A549 (cell line): ENCODE results near the gene GADD45B. TPM values are rescaled to one million over a fixed set of nuclear protein-coding genes. Genes with fewer than 3 reads are reported as not detected.

Source experiments
- ATAC-seq, 2 experiments: fragments of 200-7000 bp in 1 of 2; fragments of >200 bp in 1 of 2; cut with Nextera tagmentation in 1 of 2; cut with Tn5 transposase in 1 of 2; 3 replicates each; pipeline versions ENCODE4 v1.8.0 to v1.9.1; 2018 to 2020; ENCODE audit warnings: mild to moderate bottlenecking in 1 of 2, moderate library complexity in 1 of 2
- CTCF ChIA-PET: fragments of 300-600 bp; sonication (Branson Sonifier 250); formaldehyde crosslinking; extraction: SDS; loops from one replicate; lab custom pipeline; 2021; ENCODE audit warnings: antibody characterized with exemption, inconsistent platforms; lab: Yijun Ruan, JAX
- POLR2A ChIA-PET: fragments of 350-600 bp; formaldehyde crosslinking; extraction: SDS; loops from one replicate; lab custom pipeline; 2021; ENCODE audit warnings: antibody characterized with exemption, inconsistent platforms; lab: Yijun Ruan, JAX
- DNase-seq, 2 experiments: peaks; one replicate each; pipeline versions ENCODE4 v3.0.0 to v3.0.0-alpha.2; 2011 to 2016; ENCODE audit warnings: low read depth in 1 of 2, low spot score in 1 of 2
- FAIRE-seq: peaks from 2 replicates; lab custom pipeline; 2011; peaks lifted over from hg19 to GRCh38; lab: Jason Lieb, UNC
- H3K27ac ChIP-seq, 2 experiments: fragments of >200 bp; sonication (Bioruptor Twin); formaldehyde crosslinking; 3 replicates each; pipeline ENCODE4 v1.5.1; 2016 to 2017
- H3K4me1 ChIP-seq: fragments of >200 bp; sonication (Bioruptor Twin); formaldehyde crosslinking; 3 replicates; pipeline ENCODE4 v1.6.1; 2016
- H3K4me2 ChIP-seq: fragments of >200 bp; sonication (Bioruptor Twin); formaldehyde crosslinking; 3 replicates; pipeline ENCODE4 v1.6.1; 2016
- H3K4me3 ChIP-seq: fragments of >200 bp; sonication (Bioruptor Twin); formaldehyde crosslinking; 3 replicates; pipeline ENCODE4 v1.5.1; 2016
- H3K9me3 ChIP-seq: fragments of >200 bp; sonication (Bioruptor Twin); formaldehyde crosslinking; 3 replicates; pipeline ENCODE4 v1.6.1; 2016
- CBX2 ChIP-seq: fragments of 200-600 bp; sonication (generic); IDR thresholded peaks from 2 replicates; pipeline ENCODE4 v1.6.1; 2016; ENCODE audit warnings: low read depth, mild to moderate bottlenecking, borderline replicate concordance
- CEBPB ChIP-seq, 2 experiments: fragments of >200 bp in 1 of 2; sonication (Bioruptor Twin) in 1 of 2; formaldehyde crosslinking in 1 of 2; IDR thresholded peaks; 2 replicates each; pipeline ENCODE4 v1.6.1; 2012 to 2016
- CHD4 ChIP-seq: fragments of 200-600 bp; sonication (generic); IDR thresholded peaks from 2 replicates; pipeline ENCODE4 v1.6.1; 2016; ENCODE audit warnings: antibody characterized with exemption, mild to moderate bottlenecking, borderline replicate concordance
- EHF ChIP-seq: fragments of 250-450 bp; sonication (Bioruptor Pico); IDR thresholded peaks from 2 replicates; pipeline ENCODE4 v1.5.0; 2020; ENCODE audit warnings: mild to moderate bottlenecking
- FOSL2 ChIP-seq, 2 experiments: fragments of 450-650 bp in 1 of 2; fragments of >200 bp in 1 of 2; sonication (Bioruptor Twin) in 1 of 2; formaldehyde crosslinking; IDR thresholded peaks; 2 replicates each; pipeline versions ENCODE4 v1.5.0 to v1.6.1; 2016 to 2020; ENCODE audit warnings: mild to moderate bottlenecking in 1 of 2, moderate library complexity in 1 of 2
- FOXS1 ChIP-seq: fragments of 250-450 bp; sonication (Bioruptor Pico); IDR thresholded peaks from 2 replicates; pipeline ENCODE4 v1.5.0; 2020; ENCODE audit warnings: mild to moderate bottlenecking, moderate library complexity
- GATA3 ChIP-seq: IDR thresholded peaks from 2 replicates; pipeline ENCODE4 v1.6.1; 2012; ENCODE audit warnings: borderline replicate concordance
- HEYL ChIP-seq: fragments of 250-450 bp; sonication (Bioruptor Pico); IDR thresholded peaks from 2 replicates; pipeline ENCODE4 v1.8.0; 2021; ENCODE audit warnings: mild to moderate bottlenecking, moderate library complexity
- HOXB5 ChIP-seq: fragments of 250-450 bp; sonication (Bioruptor Pico); IDR thresholded peaks from 2 replicates; pipeline ENCODE4 v1.5.0; 2020; ENCODE audit warnings: mild to moderate bottlenecking, moderate library complexity
- JUN ChIP-seq, 2 experiments: fragments of >200 bp; sonication (Bioruptor Twin); formaldehyde crosslinking; IDR thresholded peaks; 2 replicates in 1 of 2; 3 replicates in 1 of 2; pipeline ENCODE4 v1.6.1; 2016 to 2017
- JUNB ChIP-seq: fragments of >200 bp; sonication (Bioruptor Twin); formaldehyde crosslinking; IDR thresholded peaks from 2 replicates; pipeline ENCODE4 v1.6.1; 2016
- KDM5A ChIP-seq: fragments of 200-600 bp; sonication (generic); IDR thresholded peaks from 2 replicates; pipeline ENCODE4 v1.6.1; 2016; ENCODE audit warnings: antibody characterized with exemption, mild to moderate bottlenecking
- MAZ ChIP-seq: fragments of 150-350 bp; IDR thresholded peaks from 2 replicates; pipeline ENCODE4 v1.6.1; 2014; ENCODE audit warnings: antibody characterized with exemption, low read depth, low read length, borderline replicate concordance
- MYC ChIP-seq: IDR thresholded peaks from 2 replicates; pipeline ENCODE4 v1.6.1; 2012; ENCODE audit warnings: mild to moderate bottlenecking, inconsistent platforms, low read length, improper control_type of control experiment, borderline replicate concordance
- NFE2L2 ChIP-seq: fragments of 150-350 bp; conservative IDR thresholded peaks from 2 replicates; pipeline ENCODE4 v1.6.1; 2014; ENCODE audit warnings: low read length
- NPAS2 ChIP-seq: fragments of 250-450 bp; sonication (Bioruptor Pico); IDR thresholded peaks from 2 replicates; pipeline ENCODE4 v1.8.0; 2022; ENCODE audit warnings: mild to moderate bottlenecking, moderate library complexity, borderline replicate concordance
- NR3C1 ChIP-seq: fragments of >200 bp; sonication (Bioruptor Twin); formaldehyde crosslinking; IDR thresholded peaks from 3 replicates; pipeline ENCODE4 v1.6.1; 2017
- POLR2AphosphoS2 ChIP-seq: conservative IDR thresholded peaks from 2 replicates; pipeline ENCODE4 v1.6.1; 2012; ENCODE audit warnings: low read length, improper control_type of control experiment, inconsistent platforms
- RARB ChIP-seq: fragments of 250-450 bp; sonication (Bioruptor Pico); IDR thresholded peaks from 2 replicates; pipeline ENCODE4 v1.8.0; 2021; ENCODE audit warnings: mild to moderate bottlenecking, moderate library complexity
- RFX5 ChIP-seq: fragments of 450-650 bp; IDR thresholded peaks from 2 replicates; pipeline ENCODE4 v1.7.1; 2014; ENCODE audit warnings: antibody characterized with exemption, mild to moderate bottlenecking, moderate library complexity
- RNF2 ChIP-seq: fragments of 200-600 bp; sonication (generic); IDR thresholded peaks from 2 replicates; pipeline ENCODE4 v1.6.1; 2016; ENCODE audit warnings: low read depth, mild to moderate bottlenecking, antibody characterized with exemption, moderate library complexity, borderline replicate concordance
- SREBF2 ChIP-seq: fragments of 450-650 bp; IDR thresholded peaks from 2 replicates; pipeline ENCODE4 v1.6.1; 2014; ENCODE audit warnings: mild to moderate bottlenecking, moderate library complexity
- TFCP2L1 ChIP-seq: fragments of 250-450 bp; sonication (Bioruptor Pico); IDR thresholded peaks from 2 replicates; pipeline ENCODE4 v1.5.0; 2021; ENCODE audit warnings: mild to moderate bottlenecking
- TP53 ChIP-seq: fragments of 250-450 bp; sonication (Bioruptor Pico); IDR thresholded peaks from 2 replicates; pipeline ENCODE4 v1.5.0; 2021; ENCODE audit warnings: mild to moderate bottlenecking, moderate library complexity
- ZSCAN20 ChIP-seq: fragments of 250-450 bp; sonication (Bioruptor Pico); IDR thresholded peaks from 2 replicates; pipeline ENCODE4 v1.8.0; 2022; ENCODE audit warnings: mild to moderate bottlenecking, moderate library complexity
- WGBS: methylation state at CpG from one replicate; pipeline ENCODE4 v1.1.6; 2017; ENCODE audit errors: missing lambda C conversion rate; 5-methylcytosine and 5-hydroxymethylcytosine counted together
- polyA plus RNA-seq, 4 experiments: library from polyadenylated mRNA; depleted of rRNA in 3 of 4; stranded (reverse); fragments of >200 nt; fragmentation: RNase III in 1 of 4; extraction: RNeasy Plus Mini Kit Qiagen cat#74134 plus additional on column Dnase treatment in 1 of 4; gene quantifications; 2 replicates in 3 of 4; 3 replicates in 1 of 4; pipeline ENCODE4 v1.2.3, GENCODE V29; 2011 to 2017
- TF ChIP-seq, protein P1 (sequence below): fragments of 250-450 bp; sonication (Bioruptor Pico); IDR thresholded peaks from 2 replicates; pipeline ENCODE4 v1.5.0; 2020; ENCODE audit warnings: low read depth, mild to moderate bottlenecking, moderate library complexity
- TF ChIP-seq, protein P2 (sequence below): fragments of >200 bp; sonication (Bioruptor Twin); formaldehyde crosslinking; IDR thresholded peaks from 3 replicates; pipeline ENCODE4 v1.5.1; 2016
- TF ChIP-seq, protein P3 (sequence below): IDR thresholded peaks from 2 replicates; pipeline ENCODE4 v1.6.1; 2012; ENCODE audit warnings: low read depth, borderline replicate concordance
- TF ChIP-seq, protein P4 (sequence below): fragments of 150-350 bp; IDR thresholded peaks from 2 replicates; pipeline ENCODE4 v1.6.1; 2014; ENCODE audit warnings: low read depth, mild to moderate bottlenecking, low read length
- TF ChIP-seq, protein P5 (sequence below): IDR thresholded peaks from 2 replicates; pipeline ENCODE4 v1.6.1; 2012

The GADD45B gene
- polyA plus RNA-seq, 2 of the 4 experiments (the other 2 are of a cell fraction) = 39.9 to 72.5 TPM

DNA sequence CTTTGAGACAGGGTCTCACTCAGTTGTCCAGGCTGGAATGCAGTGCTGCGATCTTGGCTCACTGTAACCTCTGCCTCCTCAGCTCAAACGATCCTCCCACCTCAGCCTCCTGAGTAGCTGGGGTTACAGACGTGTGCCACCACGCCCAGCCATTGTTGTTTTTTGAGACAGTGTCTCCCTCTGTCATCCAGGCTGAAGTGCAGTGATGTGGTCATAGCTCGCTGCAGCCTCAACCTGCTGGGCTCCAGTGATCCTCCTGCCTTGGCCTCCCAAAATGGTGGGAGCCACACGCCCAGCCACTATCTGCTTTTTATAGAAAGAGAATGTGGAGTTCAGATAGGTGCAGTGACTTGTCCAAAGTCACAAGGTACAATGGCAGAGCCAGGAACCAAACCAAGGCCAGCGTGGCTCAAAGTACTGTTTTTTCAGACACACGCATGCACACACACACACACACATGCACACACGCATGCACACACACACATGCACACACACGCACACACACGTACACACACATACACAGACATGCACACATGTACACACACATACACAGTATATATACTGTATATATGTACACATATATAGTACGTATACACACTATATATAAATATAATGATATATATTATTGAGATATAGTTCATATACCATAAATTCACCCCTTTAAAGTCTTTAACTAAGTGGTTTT is 6.6 kb downstream of the GADD45B start:
- FAIRE-seq (no peak), ATAC-seq (no peak), DNase-seq (no peak)
- 76% methylated on average over 12 of the region's 12 CpGs for WGBS
- peaks cover 9% of the 10 kb centered on the region for H3K4me1 ChIP-seq
- H3K4me3 ChIP-seq = no peak overlapping the region
- no peaks in the 10 kb centered on the region for H3K9me3 ChIP-seq
- TF ChIP-seq HOXB5 (CRISPR knock-in tag) (no peak), EHF (CRISPR knock-in tag) (no peak), CHD4 (no peak), FOXS1 (no peak), FOSL2 (IDR thresholded peaks at IDR 0.05) (no peak), FOSL2 (CRISPR knock-in tag; IDR thresholded peaks at IDR 0.05) (no peak), KDM5A (no peak), HEYL (no peak), MAZ (no peak), JUNB (no peak), CEBPB (IDR thresholded peaks at IDR 0.05) (no peak), JUN (IDR thresholded peaks at IDR 0.05) (no peak), ZSCAN20 (CRISPR knock-in tag) (no peak), NR3C1 (no peak), MYC (no peak), NPAS2 (no peak)
- TF ChIP-seq, protein P1, sequence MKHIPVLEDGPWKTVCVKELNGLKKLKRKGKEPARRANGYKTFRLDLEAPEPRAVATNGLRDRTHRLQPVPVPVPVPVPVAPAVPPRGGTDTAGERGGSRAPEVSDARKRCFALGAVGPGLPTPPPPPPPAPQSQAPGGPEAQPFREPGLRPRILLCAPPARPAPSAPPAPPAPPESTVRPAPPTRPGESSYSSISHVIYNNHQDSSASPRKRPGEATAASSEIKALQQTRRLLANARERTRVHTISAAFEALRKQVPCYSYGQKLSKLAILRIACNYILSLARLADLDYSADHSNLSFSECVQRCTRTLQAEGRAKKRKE (CRISPR knock-in tag) = no peak
- TF ChIP-seq, protein P2, sequence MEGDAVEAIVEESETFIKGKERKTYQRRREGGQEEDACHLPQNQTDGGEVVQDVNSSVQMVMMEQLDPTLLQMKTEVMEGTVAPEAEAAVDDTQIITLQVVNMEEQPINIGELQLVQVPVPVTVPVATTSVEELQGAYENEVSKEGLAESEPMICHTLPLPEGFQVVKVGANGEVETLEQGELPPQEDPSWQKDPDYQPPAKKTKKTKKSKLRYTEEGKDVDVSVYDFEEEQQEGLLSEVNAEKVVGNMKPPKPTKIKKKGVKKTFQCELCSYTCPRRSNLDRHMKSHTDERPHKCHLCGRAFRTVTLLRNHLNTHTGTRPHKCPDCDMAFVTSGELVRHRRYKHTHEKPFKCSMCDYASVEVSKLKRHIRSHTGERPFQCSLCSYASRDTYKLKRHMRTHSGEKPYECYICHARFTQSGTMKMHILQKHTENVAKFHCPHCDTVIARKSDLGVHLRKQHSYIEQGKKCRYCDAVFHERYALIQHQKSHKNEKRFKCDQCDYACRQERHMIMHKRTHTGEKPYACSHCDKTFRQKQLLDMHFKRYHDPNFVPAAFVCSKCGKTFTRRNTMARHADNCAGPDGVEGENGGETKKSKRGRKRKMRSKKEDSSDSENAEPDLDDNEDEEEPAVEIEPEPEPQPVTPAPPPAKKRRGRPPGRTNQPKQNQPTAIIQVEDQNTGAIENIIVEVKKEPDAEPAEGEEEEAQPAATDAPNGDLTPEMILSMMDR = no peak
- TF ChIP-seq, protein P3, sequence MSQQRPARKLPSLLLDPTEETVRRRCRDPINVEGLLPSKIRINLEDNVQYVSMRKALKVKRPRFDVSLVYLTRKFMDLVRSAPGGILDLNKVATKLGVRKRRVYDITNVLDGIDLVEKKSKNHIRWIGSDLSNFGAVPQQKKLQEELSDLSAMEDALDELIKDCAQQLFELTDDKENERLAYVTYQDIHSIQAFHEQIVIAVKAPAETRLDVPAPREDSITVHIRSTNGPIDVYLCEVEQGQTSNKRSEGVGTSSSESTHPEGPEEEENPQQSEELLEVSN = no peak
- TF ChIP-seq, protein P4, sequence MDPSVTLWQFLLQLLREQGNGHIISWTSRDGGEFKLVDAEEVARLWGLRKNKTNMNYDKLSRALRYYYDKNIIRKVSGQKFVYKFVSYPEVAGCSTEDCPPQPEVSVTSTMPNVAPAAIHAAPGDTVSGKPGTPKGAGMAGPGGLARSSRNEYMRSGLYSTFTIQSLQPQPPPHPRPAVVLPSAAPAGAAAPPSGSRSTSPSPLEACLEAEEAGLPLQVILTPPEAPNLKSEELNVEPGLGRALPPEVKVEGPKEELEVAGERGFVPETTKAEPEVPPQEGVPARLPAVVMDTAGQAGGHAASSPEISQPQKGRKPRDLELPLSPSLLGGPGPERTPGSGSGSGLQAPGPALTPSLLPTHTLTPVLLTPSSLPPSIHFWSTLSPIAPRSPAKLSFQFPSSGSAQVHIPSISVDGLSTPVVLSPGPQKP = no peak
- ChIA-PET CTCF (interaction anchor here (1.3 kb wide), 1 partner anchor 132 kb away, joined by 4 read pairs; no protein-coding TSS in a partner anchor), POLR2A (no interaction called here)
- H3K27ac ChIP-seq = no peak overlapping the region
- no peak overlapping the region for H3K4me2 ChIP-seq

DNA sequence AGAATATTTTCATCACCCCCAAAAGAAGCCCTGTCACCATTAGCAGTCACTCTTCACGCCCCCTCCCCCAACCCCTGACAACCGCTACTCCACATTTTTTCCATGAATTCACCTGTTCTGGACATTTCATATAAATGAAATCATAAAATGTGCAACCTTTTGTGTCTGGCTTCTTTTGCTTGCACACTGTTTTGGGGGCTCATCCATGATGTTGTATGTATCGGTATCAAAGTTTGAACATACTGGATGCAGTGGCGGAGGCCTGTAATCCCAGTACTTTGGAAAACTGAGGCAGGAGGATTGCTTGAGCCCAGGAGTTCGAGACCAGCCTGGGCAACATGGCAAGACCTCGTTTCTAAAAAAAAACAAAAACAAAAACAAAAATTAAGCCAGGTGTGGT is 7.2 kb downstream of the GADD45B start:
- ChIA-PET POLR2A (no interaction called here), CTCF (no interaction called here)
- Histone ChIP-seq H3K4me2 (no peak overlapping the region), H3K4me3 (no peak overlapping the region), H3K27ac (no peak overlapping the region), H3K9me3 (no peaks in the 10 kb centered on the region), H3K4me1 (peaks cover 9% of the 10 kb centered on the region)
- ATAC-seq = no peak
- TF ChIP-seq SREBF2 (no peak), RNF2 (no peak), POLR2AphosphoS2 (no peak), NFE2L2 (no peak), RFX5 (no peak), CHD4 (no peak), RARB (CRISPR knock-in tag) (no peak), MYC (no peak), TP53 (CRISPR knock-in tag) (no peak), CBX2 (no peak), GATA3 (no peak), CEBPB (IDR thresholded peaks at IDR 0.05) (no peak), TFCP2L1 (no peak)
- TF ChIP-seq, protein P4 = no peak
- TF ChIP-seq, protein P2 = no peak
- TF ChIP-seq, protein P5, sequence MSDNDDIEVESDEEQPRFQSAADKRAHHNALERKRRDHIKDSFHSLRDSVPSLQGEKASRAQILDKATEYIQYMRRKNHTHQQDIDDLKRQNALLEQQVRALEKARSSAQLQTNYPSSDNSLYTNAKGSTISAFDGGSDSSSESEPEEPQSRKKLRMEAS = no peak
- 76% methylated on average over 6 of the region's 6 CpGs for WGBS
- DNase-seq = no peak
- no peak for FAIRE-seq
